ENCODE measurements around the gene INKA2. TPM values are rescaled to one million over a fixed set of nuclear protein-coding genes. Genes with fewer than 3 reads are reported as not detected.
A peak's percentile ranks its signal among the peaks of the same experiment; 100 is the strongest.

The INKA2 gene
- total RNA-seq, 1 donor: 3.6 TPM

DNA sequence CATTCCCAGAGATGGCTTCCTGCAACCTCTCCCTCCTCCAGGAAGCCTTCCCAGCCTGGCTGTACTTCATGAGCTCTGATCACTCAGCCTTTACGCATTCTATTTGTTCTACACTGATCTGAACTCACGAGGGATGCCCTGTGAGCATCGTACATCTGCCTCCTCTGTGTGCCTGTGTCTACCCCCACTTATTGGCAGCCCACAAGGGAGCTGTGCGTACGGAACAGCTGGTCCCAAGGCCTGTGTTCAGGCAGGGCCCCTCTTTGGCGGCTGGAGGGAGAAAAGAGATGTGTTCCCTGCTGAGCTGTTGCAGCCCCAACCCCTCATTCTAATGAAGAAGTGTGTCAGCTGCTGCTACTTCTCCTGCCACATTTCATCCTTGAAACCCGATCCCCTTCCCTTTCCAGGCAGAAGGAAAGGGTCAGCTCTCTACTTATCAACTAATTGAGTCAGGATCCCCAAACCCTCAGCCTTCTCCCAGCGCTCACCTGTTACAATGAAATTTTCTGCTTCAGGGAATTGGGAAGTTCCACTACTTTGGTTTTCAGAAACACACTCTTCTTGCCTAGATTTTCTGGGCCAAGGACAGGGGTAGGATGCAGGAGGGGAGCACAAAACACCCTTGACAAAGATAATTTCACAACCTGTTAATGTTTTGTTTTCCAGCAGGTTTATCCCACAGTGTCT, 3.2 kb downstream of the INKA2 start:
- Histone ChIP-seq H3K79me2 (ENCODE audit: insufficient read depth, low read length) (peaks cover 34% of the 10 kb centered on the region), H3K4me1 (ENCODE audit: insufficient read depth, low read length) (peaks cover 62% of the 10 kb centered on the region), H2AFZ (ENCODE audit: low read length) (no peak overlapping the region), H4K20me1 (ENCODE audit: insufficient read depth, low read length) (no peaks in the 10 kb centered on the region), H3K27me3 (ENCODE audit: insufficient read depth, low read length) (no peaks in the 10 kb centered on the region), H3K9me3 (ENCODE audit: low read depth, low read length) (no peaks in the 10 kb centered on the region), H3K4me2 (ENCODE audit: insufficient read depth, low read length) (peak overlapping the region; percentile 23), H3K27ac (ENCODE audit: low read depth, low read length) (peak overlapping the region; percentile 86), H3K36me3 (ENCODE audit: insufficient read depth, low read length) (peaks cover 3% of the 10 kb centered on the region), H3K4me3 (ENCODE audit: insufficient read depth, low read length) (no peak overlapping the region)
- TF ChIP-seq, protein P1, sequence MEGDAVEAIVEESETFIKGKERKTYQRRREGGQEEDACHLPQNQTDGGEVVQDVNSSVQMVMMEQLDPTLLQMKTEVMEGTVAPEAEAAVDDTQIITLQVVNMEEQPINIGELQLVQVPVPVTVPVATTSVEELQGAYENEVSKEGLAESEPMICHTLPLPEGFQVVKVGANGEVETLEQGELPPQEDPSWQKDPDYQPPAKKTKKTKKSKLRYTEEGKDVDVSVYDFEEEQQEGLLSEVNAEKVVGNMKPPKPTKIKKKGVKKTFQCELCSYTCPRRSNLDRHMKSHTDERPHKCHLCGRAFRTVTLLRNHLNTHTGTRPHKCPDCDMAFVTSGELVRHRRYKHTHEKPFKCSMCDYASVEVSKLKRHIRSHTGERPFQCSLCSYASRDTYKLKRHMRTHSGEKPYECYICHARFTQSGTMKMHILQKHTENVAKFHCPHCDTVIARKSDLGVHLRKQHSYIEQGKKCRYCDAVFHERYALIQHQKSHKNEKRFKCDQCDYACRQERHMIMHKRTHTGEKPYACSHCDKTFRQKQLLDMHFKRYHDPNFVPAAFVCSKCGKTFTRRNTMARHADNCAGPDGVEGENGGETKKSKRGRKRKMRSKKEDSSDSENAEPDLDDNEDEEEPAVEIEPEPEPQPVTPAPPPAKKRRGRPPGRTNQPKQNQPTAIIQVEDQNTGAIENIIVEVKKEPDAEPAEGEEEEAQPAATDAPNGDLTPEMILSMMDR (IDR thresholded peaks at IDR 0.05; ENCODE audit: extremely low read depth, low read depth, low read length): no peak
- DNase-seq (ENCODE audit: insufficient read length, low spot score, missing footprints): no peak

DNA sequence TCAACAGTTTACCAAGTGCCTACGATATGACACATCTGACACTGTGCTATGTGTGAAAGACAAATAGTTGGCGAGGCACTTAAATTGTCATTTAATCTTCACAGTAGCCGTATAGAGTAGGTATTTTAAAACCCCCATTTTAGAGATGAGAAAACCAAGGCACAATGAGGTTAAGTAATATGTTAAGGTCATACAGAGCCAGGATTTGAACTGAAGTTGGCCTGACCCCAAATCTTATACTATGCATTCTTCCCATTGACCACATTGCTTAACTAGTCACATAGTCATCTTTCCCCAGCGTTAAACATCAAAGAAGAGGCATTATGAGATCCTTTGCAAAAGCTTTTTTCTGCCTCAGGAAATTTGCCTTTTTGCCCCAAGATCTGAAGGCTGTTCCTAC, 3.9 kb downstream of the INKA2 start:
- Histone ChIP-seq H4K20me1 (ENCODE audit: insufficient read depth, low read length) (peaks cover 6% of the 10 kb centered on the region), H3K27me3 (ENCODE audit: insufficient read depth, low read length) (no peaks in the 10 kb centered on the region), H2AFZ (ENCODE audit: low read length) (no peak overlapping the region), H3K9me3 (ENCODE audit: low read depth, low read length) (no peaks in the 10 kb centered on the region), H3K4me1 (ENCODE audit: insufficient read depth, low read length) (peaks cover 63% of the 10 kb centered on the region), H3K79me2 (ENCODE audit: insufficient read depth, low read length) (peaks cover 41% of the 10 kb centered on the region), H3K4me3 (ENCODE audit: insufficient read depth, low read length) (no peak overlapping the region), H3K4me2 (ENCODE audit: insufficient read depth, low read length) (peak overlapping the region; percentile 23), H3K27ac (ENCODE audit: low read depth, low read length) (peak overlapping the region; percentile 64), H3K36me3 (ENCODE audit: insufficient read depth, low read length) (peaks cover 9% of the 10 kb centered on the region)
- DNase-seq (ENCODE audit: insufficient read length, low spot score, missing footprints): peak; percentile 53
- TF ChIP-seq, protein P1 (IDR thresholded peaks at IDR 0.05; ENCODE audit: extremely low read depth, low read depth, low read length): no peak

DNA sequence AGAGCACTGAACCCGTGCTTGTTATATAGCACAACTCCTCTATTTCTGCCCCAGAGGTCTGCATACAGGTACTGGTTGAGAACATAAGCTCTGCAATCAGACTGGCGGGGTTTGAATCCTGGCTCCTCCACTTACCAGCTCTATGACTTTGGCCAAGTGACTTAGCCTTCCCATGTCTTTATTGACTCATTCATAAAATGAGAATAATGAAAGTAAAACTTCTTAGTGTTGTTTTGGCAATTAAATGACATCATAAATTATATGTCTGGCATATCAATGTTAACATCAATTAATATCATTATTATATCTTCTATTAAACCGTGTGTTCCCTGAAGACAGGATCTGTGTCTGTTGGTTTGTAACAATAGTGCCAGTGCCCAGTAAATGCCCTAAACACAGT, 4.3 kb downstream of the INKA2 start:
- Histone ChIP-seq H3K36me3 (ENCODE audit: insufficient read depth, low read length) (peaks cover 9% of the 10 kb centered on the region), H3K27ac (ENCODE audit: low read depth, low read length) (peak overlapping the region; percentile 92), H3K4me3 (ENCODE audit: insufficient read depth, low read length) (no peak overlapping the region), H3K4me1 (ENCODE audit: insufficient read depth, low read length) (peaks cover 61% of the 10 kb centered on the region), H3K27me3 (ENCODE audit: insufficient read depth, low read length) (no peaks in the 10 kb centered on the region), H3K4me2 (ENCODE audit: insufficient read depth, low read length) (no peak overlapping the region), H4K20me1 (ENCODE audit: insufficient read depth, low read length) (peaks cover 10% of the 10 kb centered on the region), H2AFZ (ENCODE audit: low read length) (no peak overlapping the region), H3K79me2 (ENCODE audit: insufficient read depth, low read length) (peaks cover 45% of the 10 kb centered on the region), H3K9me3 (ENCODE audit: low read depth, low read length) (no peaks in the 10 kb centered on the region)
- TF ChIP-seq, protein P1 (IDR thresholded peaks at IDR 0.05; ENCODE audit: extremely low read depth, low read depth, low read length): no peak
- DNase-seq (ENCODE audit: insufficient read length, low spot score, missing footprints): no peak

DNA sequence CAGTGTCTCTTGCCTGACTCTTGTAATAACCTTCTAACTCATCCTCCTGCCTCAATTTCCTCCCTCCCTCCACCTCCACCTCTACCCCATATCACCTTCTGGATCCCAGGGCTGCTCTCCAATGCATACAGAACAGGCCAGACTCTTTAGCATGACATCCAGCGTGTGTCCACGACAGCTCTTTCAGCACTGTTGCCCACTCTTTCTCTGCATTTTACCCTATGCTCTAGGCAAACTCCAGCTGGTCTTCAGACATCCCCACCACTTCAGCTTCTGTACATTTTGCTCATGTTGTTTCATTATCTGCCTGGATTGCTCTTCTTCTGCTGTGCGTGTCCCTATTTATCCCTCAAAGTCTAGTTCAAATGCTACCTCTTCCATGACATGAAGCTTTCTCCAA, 4.8 kb downstream of the INKA2 start:
- Histone ChIP-seq H3K36me3 (ENCODE audit: insufficient read depth, low read length) (peaks cover 9% of the 10 kb centered on the region), H3K4me2 (ENCODE audit: insufficient read depth, low read length) (peak overlapping the region; percentile 30), H3K4me1 (ENCODE audit: insufficient read depth, low read length) (peaks cover 57% of the 10 kb centered on the region), H2AFZ (ENCODE audit: low read length) (no peak overlapping the region), H3K27me3 (ENCODE audit: insufficient read depth, low read length) (no peaks in the 10 kb centered on the region), H3K4me3 (ENCODE audit: insufficient read depth, low read length) (no peak overlapping the region), H3K9me3 (ENCODE audit: low read depth, low read length) (no peaks in the 10 kb centered on the region), H3K79me2 (ENCODE audit: insufficient read depth, low read length) (peaks cover 50% of the 10 kb centered on the region), H4K20me1 (ENCODE audit: insufficient read depth, low read length) (peaks cover 15% of the 10 kb centered on the region), H3K27ac (ENCODE audit: low read depth, low read length) (peak overlapping the region; percentile 92)
- no peak for DNase-seq (ENCODE audit: insufficient read length, low spot score, missing footprints)
- TF ChIP-seq, protein P1 (IDR thresholded peaks at IDR 0.05; ENCODE audit: extremely low read depth, low read depth, low read length): no peak

Data from osteoblast (primary cell).